G401.6 (cell line): Measurements from ENCODE around the gene NUDT14.

Experiments
- FAIRE-seq: peaks from 2 replicates; lab custom pipeline; 2012; peaks lifted over from hg19 to GRCh38; lab: Jason Lieb, UNC

NUDT14 gene

DNA sequence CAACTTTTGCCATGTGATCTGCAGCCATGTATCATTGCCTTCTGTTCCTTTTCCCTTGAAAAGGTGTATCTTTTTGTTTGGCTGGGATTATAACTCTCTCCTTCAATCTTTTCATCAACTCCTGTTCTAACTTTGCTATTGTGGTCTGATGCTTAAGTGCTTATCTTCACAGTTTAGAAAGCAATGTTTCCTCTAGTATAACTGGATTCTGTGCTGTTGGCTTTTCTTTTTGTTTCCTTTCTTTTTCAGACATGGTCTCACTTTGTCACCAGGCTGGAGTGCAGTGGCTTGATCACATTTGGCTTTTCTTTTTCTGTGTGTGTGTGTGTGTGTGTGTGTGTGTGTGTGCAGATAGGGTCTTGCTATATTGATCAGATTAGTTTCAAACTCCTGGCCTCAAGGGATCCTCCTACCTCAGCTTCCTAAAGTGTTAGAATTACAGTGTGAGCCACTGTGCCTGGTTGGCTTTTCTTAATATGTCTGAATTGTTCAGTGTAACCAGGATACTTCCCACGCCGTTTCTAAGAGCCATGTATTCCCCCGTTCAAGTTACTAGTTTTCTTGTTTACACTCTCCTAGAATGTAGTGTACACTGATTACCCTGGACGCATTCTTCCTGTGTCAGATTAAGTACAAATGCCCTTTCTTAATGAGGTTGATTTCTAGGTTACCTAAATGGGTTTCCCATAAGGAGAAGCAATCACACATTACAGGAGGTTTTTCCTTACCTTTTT lies 48.0 kb downstream of the NUDT14 start:
- FAIRE-seq: no peak

DNA sequence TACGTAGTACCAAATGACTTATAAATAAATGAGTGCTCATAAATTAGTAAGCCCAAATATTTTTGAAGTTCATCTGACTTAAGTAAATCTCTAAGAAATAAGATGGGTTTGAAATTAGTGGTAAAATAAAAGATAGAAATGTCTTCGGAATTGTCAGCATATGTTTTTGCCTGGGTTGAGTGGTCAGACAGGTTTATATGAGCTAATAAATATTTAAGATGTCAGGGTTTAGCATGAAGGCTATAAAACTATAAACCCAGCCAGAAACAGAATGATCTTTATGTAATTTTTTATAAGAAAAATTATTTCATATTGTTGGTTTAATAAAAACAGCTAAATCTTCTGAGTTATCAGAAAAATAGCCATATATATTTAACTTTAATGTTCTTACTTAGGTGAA lies 49.9 kb downstream of the NUDT14 start:
- peak; percentile 66 for FAIRE-seq

DNA sequence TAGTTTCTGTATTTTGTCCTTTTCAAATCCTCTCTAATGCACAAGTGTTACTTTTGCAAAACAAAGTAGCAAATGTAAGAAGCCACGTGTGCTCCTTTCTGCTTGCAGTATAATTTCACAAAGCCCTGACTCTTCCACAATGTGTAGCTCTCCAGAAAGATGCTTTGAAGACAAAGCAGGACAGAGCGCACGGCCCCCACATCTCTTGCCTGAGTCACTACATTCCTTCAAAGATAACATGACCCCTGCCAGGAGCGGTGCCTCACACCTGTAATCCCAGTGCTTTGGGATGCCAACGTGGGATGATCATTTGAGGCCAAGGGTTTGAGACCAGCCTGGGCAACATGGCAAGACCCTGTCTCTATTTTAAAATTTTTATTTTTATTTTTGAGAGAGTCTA lies 53.1 kb downstream of the NUDT14 start:
- FAIRE-seq: no peak

DNA sequence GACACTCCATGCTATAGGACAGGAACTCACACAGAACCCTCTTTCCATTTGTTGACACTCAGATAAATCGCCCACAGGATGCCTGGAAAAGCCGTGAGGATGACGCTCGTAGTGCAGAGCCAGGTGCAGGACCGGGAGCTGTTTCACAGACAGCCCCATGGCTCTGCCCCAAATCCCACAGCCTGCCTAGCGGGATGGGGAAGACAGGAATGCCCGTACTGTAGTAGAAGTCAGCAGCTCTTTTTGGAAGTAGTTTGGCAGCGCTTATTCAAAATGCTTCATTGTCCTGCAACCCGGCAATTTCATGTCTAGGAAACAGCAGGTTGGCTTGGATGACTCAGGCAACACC lies 54.2 kb downstream of the NUDT14 start:
- no peak for FAIRE-seq

DNA sequence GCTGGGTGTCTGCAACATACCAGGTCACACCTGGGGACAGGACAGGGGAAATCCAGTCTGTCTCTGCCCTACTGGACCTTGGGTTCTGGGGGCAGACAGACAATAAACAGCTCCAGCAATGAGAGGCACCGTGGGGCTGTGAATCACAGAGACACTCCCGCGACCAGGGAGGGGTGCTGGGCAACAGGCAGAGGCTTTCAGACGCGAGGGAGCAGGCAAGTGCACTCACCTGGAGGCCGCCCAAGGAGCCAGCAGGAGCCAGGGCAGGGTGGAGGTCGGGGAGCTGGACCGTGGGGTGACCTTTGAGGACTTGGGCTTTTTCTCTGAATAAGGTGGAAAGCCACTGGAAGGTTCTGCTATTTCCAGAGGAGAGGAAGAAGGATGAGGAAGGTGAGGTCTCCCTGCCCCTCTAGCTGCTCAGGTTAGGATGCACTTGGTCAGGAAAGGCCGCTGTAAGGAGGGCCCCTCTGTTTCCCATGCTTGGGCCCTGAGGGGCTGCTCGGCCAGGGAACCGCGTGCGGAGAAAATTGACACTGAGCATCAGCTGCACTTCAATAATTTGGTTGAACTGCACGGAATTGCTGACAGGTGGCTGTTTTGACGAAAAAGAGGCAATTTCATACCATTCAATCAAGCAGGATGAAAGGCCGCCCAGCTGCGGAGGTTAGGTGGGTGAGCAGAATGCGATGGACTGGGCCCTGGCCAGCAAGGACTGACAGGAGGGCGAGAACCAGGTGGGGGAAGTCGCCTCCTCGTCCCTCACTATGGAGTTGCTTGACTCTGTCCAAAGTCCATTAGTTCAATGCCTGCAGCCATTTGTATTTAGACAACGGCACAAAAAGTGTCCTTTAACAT lies 54.8 kb downstream of the NUDT14 start:
- no peak for FAIRE-seq

DNA sequence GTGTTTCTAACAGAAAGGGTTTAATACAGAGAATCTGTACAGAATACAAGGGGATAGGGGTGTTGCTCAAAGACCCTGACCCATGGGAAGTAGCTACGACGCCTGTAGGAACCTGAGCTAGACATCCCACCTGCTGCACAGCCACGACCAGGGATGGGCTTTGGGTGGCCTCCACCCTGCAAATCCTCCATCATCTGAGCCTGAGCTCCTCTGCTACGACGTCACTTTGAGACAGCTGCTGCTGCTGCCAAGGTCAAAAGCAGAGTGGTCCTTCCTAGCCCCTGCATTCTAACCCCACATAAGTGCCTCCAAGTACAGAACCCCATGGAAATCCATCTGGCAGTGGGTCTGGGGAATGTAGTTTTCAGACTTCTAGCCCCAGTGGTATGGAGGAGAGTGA lies 56.3 kb downstream of the NUDT14 start:
- no peak for FAIRE-seq

DNA sequence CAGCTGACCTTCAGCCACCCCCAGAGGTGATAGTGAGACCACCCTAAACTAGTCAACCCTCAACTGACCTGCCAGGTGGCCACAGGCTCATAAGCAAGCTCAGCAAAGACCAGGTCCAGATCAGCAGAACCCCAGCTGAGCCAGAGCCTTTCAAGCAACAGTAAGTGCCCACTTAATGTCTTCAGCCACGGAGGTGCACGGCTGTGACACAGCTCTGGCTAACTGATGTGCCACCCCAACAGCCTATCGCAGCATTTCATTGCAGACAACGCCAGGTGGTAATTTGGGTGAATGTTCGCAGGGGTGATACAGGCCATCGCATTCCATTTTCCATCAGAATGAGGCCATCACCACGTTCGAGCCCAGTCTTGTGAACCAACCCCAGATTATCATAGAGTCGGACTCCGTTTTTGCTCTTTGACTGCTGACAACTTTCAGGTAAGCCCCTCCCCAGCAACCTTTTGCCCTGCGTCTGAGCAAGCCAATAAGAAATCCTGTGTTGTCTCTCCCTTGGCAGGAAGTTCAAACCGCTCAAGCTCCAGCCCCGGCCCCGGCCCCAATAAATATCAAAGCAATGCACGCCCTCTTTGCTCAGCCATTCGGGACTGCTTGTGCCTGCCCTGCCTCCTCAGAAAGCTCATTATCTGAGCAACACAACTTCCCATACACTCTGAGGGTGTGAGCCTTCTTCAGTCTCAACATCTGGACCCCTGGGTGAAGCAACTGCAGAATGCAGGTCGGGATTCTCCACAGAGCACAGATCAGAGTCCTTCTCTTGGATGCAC lies 56.9 kb downstream of the NUDT14 start:
- no peak for FAIRE-seq

DNA sequence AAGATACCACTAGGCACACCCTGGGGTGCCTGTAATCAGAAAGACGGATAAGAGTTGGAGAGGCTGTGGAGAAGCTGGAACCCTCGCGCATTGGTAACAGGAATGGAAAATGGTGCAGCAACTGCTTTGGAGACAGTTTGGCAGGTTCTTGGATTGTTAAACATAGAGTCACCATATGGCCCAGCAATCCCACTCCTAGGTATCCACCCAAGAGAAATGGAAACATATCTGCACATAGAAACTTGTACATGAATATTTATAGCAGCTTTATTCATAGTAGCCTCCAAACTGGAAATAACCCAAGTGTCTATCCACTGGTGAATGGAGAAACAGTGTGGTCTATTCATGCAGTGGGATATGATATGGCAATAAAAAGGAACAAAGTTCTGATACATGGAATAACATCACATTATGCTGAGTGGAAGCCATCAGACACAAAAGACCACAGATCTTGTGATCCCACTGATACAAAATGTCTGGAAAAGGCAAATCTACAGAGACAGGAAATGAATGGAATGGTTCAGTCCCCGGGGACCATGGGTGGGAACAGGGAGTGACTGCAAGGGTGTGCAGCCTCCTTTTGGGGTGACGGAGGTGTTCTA lies 57.9 kb downstream of the NUDT14 start:
- no peak for FAIRE-seq
